B cell (primary cell): ENCODE measurements around the gene BTRC.

ENCODE experiments used
- EZH2 ChIP-seq: IDR thresholded peaks from 2 replicates; pipeline ENCODE4 v1.6.1; 2012; ENCODE audit warnings: borderline replicate concordance, low read depth, mild to moderate bottlenecking, moderate library complexity, low read length; ENCODE audit not compliant: insufficient read depth, poor library complexity, severe bottlenecking
- TF ChIP-seq, protein P1 (sequence below): fragments of 200-600 bp; IDR thresholded peaks from one replicate; pipeline ENCODE4 v1.8.0; 2022; ENCODE audit warnings: antibody characterized with exemption, mild to moderate bottlenecking

GRCh38 chr10:101585841-101586240, 231.9 kb downstream of the BTRC start:
- TF ChIP-seq, protein P1, sequence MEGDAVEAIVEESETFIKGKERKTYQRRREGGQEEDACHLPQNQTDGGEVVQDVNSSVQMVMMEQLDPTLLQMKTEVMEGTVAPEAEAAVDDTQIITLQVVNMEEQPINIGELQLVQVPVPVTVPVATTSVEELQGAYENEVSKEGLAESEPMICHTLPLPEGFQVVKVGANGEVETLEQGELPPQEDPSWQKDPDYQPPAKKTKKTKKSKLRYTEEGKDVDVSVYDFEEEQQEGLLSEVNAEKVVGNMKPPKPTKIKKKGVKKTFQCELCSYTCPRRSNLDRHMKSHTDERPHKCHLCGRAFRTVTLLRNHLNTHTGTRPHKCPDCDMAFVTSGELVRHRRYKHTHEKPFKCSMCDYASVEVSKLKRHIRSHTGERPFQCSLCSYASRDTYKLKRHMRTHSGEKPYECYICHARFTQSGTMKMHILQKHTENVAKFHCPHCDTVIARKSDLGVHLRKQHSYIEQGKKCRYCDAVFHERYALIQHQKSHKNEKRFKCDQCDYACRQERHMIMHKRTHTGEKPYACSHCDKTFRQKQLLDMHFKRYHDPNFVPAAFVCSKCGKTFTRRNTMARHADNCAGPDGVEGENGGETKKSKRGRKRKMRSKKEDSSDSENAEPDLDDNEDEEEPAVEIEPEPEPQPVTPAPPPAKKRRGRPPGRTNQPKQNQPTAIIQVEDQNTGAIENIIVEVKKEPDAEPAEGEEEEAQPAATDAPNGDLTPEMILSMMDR: no peak
- no peak for TF ChIP-seq EZH2
